HG02763 (cell line): ENCODE results near the gene NSF.
"Not testable (repeated sequence)": the region's sequence is repeated elsewhere in the genome, so short reads cannot be mapped to it uniquely, and the experiment has no call there.

Experiments
- ATAC-seq: cut with Tn5 transposase; IDR thresholded peaks from one replicate; pipeline ENCODE4 v1.9.1; 2021; ENCODE audit warnings: mild to moderate bottlenecking, moderate library complexity; ENCODE audit not compliant: unreplicated experiment

The NSF gene

DNA sequence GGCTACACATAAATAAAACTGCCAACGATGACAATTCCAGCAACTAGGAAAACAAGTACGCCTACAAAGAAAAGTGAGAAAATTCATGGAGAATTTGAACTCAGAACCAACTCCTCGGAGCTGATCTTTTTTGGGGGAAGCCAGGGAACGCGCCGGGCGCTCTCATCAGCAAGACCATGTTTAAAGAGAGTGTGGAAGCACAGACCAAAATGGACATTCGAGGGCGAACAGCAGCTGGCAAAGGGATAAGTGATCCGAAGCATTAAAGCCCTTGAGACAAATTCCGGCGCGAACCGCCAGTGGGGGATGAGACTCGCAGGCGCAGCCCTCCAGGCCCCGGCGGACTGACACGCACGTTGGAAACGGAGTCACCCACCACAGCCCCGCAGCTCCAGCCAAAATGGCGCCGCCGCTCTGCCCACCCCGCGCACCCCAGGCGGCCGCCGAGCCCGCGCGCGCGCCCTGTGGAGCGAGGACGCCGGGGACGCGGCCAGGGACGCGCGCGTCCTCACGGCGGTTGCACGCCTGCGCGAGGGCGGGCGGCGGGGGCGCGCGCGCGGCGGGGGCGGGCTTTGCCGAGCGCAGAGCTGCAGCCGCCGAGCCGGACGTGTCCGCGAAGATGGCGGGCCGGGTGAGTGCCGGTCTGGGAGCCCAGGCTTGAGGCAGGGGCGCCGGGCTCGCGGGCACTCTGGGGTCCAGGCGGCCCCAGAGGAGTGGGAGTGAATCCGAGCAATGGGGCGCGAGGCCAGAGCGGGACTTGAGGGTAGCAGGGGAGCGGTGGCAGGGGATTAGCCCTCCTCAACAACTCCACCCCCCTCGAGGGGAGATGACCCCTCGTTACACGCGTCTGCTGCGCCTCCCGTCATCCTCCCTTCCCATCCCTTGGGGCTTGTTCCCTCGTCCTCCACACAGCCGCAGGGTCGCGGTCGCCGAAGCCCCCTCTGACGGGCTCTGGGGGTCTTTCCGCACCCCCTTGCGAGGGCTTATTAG, at the start of gene NSF:
NSF (plus strand) TSS at position 513 of the 990 bp plus-strand sequence; CDS start at position 620, 107 bp downstream.
- ATAC-seq: peak; percentile 86

GRCh38 chr17:46548607-46549006, 41.9 kb upstream of the NSF start:
- ATAC-seq: not testable (repeated sequence)

GRCh38 chr17:46559155-46559554, 31.3 kb upstream of the NSF start:
- not testable (repeated sequence) for ATAC-seq

GRCh38 chr17:46560048-46560447, 30.4 kb upstream of the NSF start:
- not testable (repeated sequence) for ATAC-seq

DNA sequence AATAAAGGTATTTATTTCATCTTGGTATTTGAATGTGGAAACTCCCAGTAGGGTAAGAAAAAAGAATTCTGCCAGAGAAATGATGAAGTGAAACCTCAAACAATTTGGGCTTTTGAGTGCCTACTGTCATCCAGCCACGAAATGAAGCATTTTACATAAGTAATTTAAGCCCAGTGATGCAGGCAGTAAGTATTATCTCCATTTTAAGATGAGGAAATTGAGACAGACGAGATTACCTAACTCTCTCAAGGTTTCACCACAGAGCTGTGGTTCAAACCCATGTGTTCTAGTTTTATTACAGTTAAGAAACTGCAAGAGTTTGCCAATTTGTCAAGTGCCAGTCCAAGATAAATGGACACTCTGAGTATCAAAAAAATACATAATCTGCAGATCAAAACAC, 24.2 kb upstream of the NSF start:
- ATAC-seq: not testable (repeated sequence)

GRCh38 chr17:46566980-46567379, 23.5 kb upstream of the NSF start:
- ATAC-seq: not testable (repeated sequence)

DNA sequence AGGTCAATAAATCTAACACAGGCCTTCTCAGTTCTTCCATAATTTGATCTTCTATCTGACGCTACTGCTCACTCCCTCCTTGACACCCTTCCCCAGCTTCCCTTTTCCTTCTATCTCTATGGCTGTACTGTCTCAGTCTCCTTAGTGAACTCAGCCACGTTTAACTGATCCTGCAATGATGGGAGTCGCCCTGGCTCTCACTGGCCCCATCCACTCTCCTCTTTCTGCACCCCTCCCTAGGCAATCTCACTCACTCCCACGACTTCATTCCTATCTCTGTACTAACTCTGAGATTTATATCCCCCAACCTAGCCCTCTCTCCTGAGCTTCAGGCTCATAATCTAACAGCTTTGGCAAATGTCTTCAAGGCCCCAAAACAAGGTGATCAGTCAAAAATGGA, 18.7 kb upstream of the NSF start:
- ATAC-seq: not testable (repeated sequence)

DNA sequence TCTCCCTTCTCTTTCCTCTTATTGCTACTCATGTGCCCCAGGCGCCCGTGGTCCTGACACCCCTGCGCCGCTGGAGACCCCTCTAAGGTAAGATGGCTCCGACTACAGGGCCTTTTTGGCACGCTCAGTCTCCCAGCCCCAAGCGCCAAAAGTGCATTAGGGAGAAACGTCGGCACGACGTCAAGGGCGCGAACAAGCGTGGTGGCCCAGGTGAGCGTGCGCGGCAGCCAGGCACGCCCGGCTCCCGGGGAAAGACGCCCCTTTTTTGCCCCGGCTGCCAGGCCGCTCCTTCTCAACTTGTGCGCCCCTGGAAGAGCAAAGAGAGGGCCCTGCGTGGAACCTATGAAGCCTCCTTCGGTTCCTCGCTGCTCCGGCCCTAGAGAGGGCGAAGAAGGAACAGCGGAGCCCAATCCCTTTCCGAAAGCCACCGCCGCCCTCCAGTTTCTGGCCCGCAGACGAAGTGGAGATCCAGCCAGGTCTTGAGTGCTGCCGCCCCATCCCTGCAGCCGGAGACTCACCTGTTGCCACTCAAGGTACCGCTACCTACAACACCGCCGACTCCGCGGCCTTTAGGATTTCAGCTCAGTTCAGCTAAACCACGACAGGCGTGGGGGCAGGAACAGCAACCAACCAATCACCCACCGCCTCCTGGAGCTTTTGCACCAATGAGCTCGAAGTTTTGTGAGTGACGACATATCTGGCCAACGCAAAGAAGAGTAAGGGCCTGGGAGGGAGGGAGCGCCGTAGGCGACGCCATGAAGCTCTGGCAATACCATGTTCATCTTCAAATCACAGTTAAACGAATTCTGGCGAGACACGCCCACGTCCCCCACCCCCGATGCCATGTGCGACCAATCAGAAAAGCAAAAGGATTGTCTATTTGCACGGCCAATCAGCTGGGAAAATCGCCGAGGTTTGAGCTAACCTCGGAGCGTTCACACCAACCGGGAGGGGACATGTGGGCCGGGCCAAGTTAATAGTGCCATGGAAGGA, 11.1 kb upstream of the NSF start, which contains the start of gene ARL17A:
ARL17A (minus strand) TSS at position 609 of the 993 bp plus-strand sequence. CDS start 3,369 bp downstream, outside the sequence.
- peak; percentile 93 for ATAC-seq

DNA sequence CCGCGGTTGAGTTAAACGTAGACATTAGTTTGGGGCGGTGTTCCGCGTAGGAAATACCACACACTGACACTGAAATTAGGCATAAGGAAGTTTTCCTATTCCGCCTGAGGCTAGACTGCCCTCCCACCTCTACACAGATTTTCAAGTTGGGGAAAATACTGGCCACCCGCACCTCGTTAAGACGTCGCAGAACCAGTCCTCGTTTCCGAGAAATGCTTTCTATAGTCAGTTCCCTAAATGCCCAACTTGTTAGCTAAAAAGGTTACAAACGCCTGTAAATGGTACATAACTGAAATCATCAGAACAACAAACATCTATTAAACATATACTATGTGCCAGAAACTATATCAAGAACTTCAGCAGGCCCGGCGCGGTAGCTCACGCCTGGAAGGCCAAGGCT, 10.4 kb upstream of the NSF start:
- ATAC-seq: not testable (repeated sequence)

DNA sequence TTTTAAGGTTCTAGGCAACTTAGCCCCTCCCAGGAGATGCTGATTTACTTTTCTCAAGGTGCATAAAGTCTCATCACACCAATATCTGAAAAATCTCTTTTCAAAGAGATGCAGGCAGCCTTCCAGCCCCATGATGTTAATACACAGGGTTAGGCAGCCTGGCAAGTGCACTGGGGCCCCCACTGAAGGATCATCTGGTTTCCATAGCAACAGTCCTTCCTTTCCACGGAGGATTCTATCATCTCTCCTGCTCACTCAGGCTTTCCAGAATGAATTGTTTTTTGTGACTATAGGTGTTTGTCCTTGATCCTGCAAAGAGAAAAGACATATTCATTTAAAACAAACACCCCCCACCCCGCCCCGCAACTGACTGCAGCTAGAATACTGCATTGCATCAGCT, 5.0 kb upstream of the NSF start:
- ATAC-seq: not testable (repeated sequence)

GRCh38 chr17:46591332-46591731, 863 bp downstream of the NSF start:
- ATAC-seq: not testable (repeated sequence)

DNA sequence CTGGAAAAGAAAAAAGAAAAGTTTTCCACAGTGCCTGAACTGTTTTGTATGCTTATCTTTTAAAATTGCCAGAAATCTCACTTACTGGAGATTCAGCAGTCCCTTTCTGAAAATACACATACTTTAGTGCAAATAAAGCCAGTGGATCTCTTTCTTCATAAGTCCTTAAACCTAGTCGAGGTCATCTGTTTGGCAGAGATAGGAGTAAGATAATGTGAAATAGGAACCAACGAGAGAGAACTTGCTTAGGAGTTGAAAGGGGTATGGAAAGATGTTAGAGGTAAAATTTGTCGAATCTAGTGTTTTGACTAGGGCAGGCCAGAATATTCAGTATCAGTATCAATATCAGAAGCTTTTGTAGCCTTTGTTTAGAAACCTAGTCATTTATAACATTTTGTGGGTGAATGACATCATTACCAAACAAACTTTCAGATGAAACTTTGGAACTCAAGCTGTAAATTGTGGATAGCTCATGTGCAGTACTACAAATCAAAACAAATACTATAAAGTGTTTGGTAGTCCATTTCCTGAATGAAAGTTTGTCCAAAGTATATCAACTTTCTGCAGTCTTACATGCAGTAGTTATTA, 8.0 kb downstream of the NSF start:
- not testable (repeated sequence) for ATAC-seq

DNA sequence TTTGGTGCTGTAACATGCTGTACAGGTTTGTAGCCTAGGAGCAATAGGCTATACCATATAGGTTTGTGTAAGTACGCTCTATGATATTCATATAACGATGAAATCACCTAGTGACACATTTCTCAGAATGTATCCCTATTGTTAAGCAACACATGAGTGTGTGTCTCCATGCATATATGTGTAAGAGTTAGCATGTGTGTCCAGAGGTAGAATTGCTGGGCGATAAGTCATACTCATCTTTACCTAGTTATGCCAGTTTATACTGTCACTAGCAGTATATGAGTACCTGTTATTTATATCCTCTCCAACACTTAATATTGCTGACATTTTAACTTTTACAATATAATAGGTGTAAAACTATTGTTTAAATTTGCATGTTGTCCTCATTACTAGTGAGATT, 10.3 kb downstream of the NSF start:
- not testable (repeated sequence) for ATAC-seq

DNA sequence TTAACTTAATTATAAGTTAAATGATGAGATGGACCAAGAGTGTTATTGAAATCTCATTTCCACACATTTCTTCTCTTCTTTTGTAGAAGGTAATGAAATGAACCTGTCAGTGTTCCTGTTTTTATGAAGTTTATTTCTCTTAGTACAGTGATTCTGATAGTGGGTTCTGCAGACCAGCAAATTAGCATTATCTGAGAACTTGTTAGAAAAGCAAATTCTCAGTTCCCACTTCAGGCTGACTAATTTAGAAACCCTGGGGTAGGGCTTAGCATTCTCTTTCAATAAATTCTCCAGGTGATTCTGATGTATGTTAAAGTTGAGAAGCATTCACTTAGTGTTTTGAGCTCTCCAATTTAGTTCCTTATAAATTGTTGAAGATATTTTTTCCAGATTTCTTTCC, 12.7 kb downstream of the NSF start:
- ATAC-seq: peak; percentile 76

GRCh38 chr17:46611304-46611703, 20.8 kb downstream of the NSF start:
- ATAC-seq: not testable (repeated sequence)

- ATAC-seq: not testable (repeated sequence)
Observed at GRCh38 chr17:46613876-46614275, 23.4 kb downstream of the NSF start.

- ATAC-seq: not testable (repeated sequence)
Observed at GRCh38 chr17:46617121-46617520, 26.7 kb downstream of the NSF start.

- not testable (repeated sequence) for ATAC-seq
Observed at GRCh38 chr17:46618975-46619374, 28.5 kb downstream of the NSF start.

- not testable (repeated sequence) for ATAC-seq
Observed at GRCh38 chr17:46623790-46624189, 33.3 kb downstream of the NSF start.

- not testable (repeated sequence) for ATAC-seq
Observed at GRCh38 chr17:46624726-46625125, 34.3 kb downstream of the NSF start.
